Endothelial cell (in vitro differentiated cells): ENCODE data around the gene PPIL6. TPM values are rescaled to one million over a fixed set of nuclear protein-coding genes. Genes with fewer than 3 reads are reported as not detected.
A peak's percentile ranks its signal among the peaks of the same experiment; 100 is the strongest.

Experiments used
- DNase-seq: peaks from one replicate; pipeline ENCODE4 v3.0.0; 2021; ENCODE audit warnings: low spot score
- H3K27ac Mint-ChIP-seq: one replicate; pipeline ENCODE4 v1.8.0; 2021; ENCODE audit warnings: mixed read lengths, inconsistent platforms; ENCODE audit not compliant: unreplicated experiment
- H3K27me3 Mint-ChIP-seq: one replicate; pipeline ENCODE4 v1.8.0; 2021; ENCODE audit warnings: mild to moderate bottlenecking, moderate library complexity, mixed read lengths, inconsistent platforms; ENCODE audit not compliant: unreplicated experiment
- H3K36me3 Mint-ChIP-seq: one replicate; pipeline ENCODE4 v1.8.0; 2021; ENCODE audit warnings: mild to moderate bottlenecking, low read depth, mixed read lengths, inconsistent platforms; ENCODE audit not compliant: unreplicated experiment
- H3K4me1 Mint-ChIP-seq: one replicate; pipeline ENCODE4 v1.8.0; 2021; ENCODE audit warnings: mild to moderate bottlenecking, mixed read lengths, inconsistent platforms; ENCODE audit not compliant: unreplicated experiment
- H3K4me3 Mint-ChIP-seq: one replicate; pipeline ENCODE4 v1.8.0; 2021; ENCODE audit warnings: mild to moderate bottlenecking, mixed read lengths, inconsistent platforms; ENCODE audit not compliant: unreplicated experiment
- H3K9me3 Mint-ChIP-seq: one replicate; pipeline ENCODE4 v1.8.0; 2021; ENCODE audit warnings: mixed read lengths, inconsistent platforms; ENCODE audit not compliant: unreplicated experiment
- total RNA-seq: library from RNA; stranded (reverse); fragmentation: NEBNext Ultra II Directional; extraction: Animal tissue kit (Norgen Biotek cat#: 25700); gene quantifications from one replicate; pipeline ENCODE4 v1.2.1, GENCODE V29; 2021; ENCODE audit not compliant: unreplicated experiment
- TF ChIP-seq, protein P1 (sequence below): fragments of 200-600 bp; sonication (generic); IDR thresholded peaks from one replicate; pipeline ENCODE4 v1.5.0; 2021; ENCODE audit warnings: antibody characterized with exemption; ENCODE audit not compliant: unreplicated experiment

PPIL6 gene
- total RNA-seq, 1 donor from 2014 or later: 0.95 TPM

DNA sequence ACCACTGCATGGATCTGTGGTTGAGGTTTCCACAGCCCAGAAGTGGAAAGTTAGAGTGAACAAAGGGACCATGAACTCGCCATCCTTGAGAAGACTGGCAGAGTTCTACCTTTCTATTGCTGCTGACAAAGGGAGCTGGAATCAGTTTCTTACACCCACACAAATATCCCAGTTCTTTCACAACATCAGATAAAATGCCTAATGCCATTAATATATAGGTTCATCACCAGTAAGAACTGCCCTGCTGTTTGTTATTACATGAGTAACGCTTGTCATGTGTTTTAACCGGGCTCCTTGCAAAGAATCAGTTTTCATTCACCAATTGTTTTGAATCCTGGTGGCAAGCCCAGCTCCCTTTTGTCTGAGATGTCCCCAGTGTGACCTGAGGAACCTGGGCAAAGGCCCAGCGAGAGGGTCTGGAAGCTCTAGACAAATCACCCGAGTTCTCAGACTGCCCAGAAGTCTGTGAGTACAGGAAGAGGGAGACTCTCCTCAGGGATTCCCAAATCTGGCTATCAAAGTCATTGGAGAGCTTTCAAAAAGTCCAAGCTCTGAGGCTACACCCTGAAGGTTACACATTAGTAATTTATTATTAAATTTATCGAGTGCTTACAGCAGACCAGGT is 50.7 kb downstream of the PPIL6 start:
- no peak for DNase-seq
- TF ChIP-seq, protein P1, sequence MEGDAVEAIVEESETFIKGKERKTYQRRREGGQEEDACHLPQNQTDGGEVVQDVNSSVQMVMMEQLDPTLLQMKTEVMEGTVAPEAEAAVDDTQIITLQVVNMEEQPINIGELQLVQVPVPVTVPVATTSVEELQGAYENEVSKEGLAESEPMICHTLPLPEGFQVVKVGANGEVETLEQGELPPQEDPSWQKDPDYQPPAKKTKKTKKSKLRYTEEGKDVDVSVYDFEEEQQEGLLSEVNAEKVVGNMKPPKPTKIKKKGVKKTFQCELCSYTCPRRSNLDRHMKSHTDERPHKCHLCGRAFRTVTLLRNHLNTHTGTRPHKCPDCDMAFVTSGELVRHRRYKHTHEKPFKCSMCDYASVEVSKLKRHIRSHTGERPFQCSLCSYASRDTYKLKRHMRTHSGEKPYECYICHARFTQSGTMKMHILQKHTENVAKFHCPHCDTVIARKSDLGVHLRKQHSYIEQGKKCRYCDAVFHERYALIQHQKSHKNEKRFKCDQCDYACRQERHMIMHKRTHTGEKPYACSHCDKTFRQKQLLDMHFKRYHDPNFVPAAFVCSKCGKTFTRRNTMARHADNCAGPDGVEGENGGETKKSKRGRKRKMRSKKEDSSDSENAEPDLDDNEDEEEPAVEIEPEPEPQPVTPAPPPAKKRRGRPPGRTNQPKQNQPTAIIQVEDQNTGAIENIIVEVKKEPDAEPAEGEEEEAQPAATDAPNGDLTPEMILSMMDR: no peak
- H3K9me3 Mint-ChIP-seq: no peaks in the 10 kb centered on the region
- no peaks in the 10 kb centered on the region for H3K36me3 Mint-ChIP-seq
- no peak overlapping the region for H3K27ac Mint-ChIP-seq
- no peaks in the 10 kb centered on the region for H3K27me3 Mint-ChIP-seq
- H3K4me3 Mint-ChIP-seq: no peak overlapping the region
- peaks cover 10% of the 10 kb centered on the region for H3K4me1 Mint-ChIP-seq

DNA sequence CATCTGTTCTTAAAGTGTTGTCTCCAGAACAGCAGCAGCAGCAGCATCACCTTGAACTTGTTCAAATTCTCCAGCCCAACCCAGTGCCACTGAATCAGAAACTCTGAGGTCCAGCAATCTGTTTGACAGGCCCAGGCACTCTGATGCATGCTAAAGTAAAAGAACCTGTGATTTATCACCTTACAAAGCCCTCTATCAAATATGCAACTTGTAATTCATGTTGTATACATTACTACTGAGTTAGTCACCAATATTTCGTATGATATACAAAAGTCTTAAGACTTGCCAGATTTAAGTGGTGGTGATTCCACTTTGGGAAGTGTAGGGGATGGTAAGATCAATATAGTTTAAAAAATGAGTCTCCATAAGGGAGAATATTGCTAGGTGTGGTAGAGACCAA is 52.2 kb downstream of the PPIL6 start:
- no peak for DNase-seq
- Mint-ChIP-seq H3K36me3 (no peaks in the 10 kb centered on the region), H3K4me1 (peaks cover 17% of the 10 kb centered on the region), H3K4me3 (no peak overlapping the region), H3K9me3 (no peaks in the 10 kb centered on the region), H3K27ac (no peak overlapping the region), H3K27me3 (peaks cover 3% of the 10 kb centered on the region)
- TF ChIP-seq, protein P1: no peak

GRCh38 chr6:109383438-109383940 is 56.9 kb downstream of the PPIL6 start:
- H3K27me3 Mint-ChIP-seq: peaks cover 10% of the 10 kb centered on the region
- DNase-seq: no peak
- TF ChIP-seq, protein P1: peak; percentile 48
- H3K9me3 Mint-ChIP-seq: no peaks in the 10 kb centered on the region
- peak overlapping the region; percentile 93 for H3K4me3 Mint-ChIP-seq
- H3K27ac Mint-ChIP-seq: peak overlapping the region; percentile 99
- H3K4me1 Mint-ChIP-seq: peaks cover 37% of the 10 kb centered on the region
- H3K36me3 Mint-ChIP-seq: peaks cover 4% of the 10 kb centered on the region

DNA sequence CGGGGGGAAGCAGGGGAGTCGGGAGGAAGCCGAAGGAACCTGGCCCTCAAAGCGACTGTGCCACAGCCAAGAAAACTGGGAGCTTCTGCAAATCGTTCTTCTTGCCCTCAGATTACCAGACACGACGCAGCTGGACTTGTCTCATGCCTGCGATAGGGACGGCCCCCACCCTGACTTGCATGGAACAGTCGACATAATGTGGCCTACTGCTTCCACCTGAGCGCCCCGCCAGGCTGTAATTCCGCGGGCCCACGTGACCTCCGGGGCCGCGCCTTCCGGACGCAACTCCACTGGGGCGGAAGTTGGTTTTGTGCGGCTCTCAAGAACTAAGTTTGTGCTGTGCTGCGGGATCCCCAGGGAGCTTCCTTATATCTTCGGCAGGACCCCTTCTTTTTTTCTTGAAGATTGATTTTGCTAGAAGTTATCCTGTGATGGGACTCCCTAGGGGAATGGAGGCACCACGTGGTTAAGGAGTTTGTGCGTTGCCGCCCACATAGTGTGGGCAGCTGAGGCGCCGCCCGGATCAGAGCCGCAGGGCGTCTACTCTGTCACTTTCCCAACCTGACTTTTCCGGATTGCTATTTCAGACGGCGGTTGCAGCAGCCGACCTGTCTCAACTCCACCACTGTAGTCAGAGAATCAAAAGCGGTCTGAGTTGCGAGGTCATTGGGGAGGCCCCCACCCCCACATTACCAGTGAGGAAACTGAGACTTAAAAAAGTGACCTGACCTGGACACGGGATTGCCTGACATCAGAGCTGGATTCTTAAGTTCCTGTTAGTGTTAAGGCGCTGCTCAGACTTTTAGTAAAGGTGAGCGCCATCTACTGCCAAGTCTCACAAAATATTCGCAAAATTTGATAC is 57.6 kb downstream of the PPIL6 start:
- peaks cover 40% of the 10 kb centered on the region for H3K4me1 Mint-ChIP-seq
- DNase-seq: peak; percentile 81
- H3K4me3 Mint-ChIP-seq: peak overlapping the region; percentile 93
- H3K36me3 Mint-ChIP-seq: peaks cover 6% of the 10 kb centered on the region
- H3K27ac Mint-ChIP-seq: peak overlapping the region; percentile 99
- no peaks in the 10 kb centered on the region for H3K9me3 Mint-ChIP-seq
- H3K27me3 Mint-ChIP-seq: peaks cover 10% of the 10 kb centered on the region
- TF ChIP-seq, protein P1: no peak
